GM15510 (cell line): Measurements from ENCODE around the gene GMEB1.

ENCODE experiments used
- POLR2A ChIP-seq: IDR thresholded peaks from 3 replicates; pipeline ENCODE4 v1.6.1; 2011; ENCODE audit warnings: borderline replicate concordance; ENCODE audit not compliant: insufficient read length; ENCODE audit errors: extremely low read depth

The GMEB1 gene

GRCh38 chr1:28668191-28668955 lies at the start of gene GMEB1:
GMEB1 (plus strand) TSS chr1:28668784; CDS start chr1:28683613, 14,829 bp downstream.
- no peak for TF ChIP-seq POLR2A

GRCh38 chr1:28631713-28632112 lies 36.9 kb upstream of the GMEB1 start:
- no peak for TF ChIP-seq POLR2A

GRCh38 chr1:28632560-28632959 lies 36.0 kb upstream of the GMEB1 start:
- no peak for TF ChIP-seq POLR2A

DNA sequence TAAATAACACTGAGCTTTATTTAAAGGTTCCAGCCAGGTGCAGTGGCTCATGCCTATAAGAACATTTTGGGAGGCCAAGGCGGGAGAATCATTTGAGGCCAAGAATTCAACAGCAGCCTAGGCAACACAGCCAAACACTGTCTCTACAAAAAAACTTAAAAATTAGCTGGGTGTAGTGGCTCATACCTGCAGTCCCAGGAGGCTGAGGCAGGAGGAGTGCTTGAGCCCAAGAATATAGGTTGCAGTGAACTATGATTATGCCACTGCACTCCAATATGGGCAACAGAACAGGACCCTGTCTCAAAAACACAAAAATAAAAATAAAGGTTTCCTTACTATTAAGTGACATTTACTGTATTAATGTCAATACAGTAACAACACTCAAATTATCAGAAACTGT lies 27.8 kb upstream of the GMEB1 start:
- TF ChIP-seq POLR2A: no peak

DNA sequence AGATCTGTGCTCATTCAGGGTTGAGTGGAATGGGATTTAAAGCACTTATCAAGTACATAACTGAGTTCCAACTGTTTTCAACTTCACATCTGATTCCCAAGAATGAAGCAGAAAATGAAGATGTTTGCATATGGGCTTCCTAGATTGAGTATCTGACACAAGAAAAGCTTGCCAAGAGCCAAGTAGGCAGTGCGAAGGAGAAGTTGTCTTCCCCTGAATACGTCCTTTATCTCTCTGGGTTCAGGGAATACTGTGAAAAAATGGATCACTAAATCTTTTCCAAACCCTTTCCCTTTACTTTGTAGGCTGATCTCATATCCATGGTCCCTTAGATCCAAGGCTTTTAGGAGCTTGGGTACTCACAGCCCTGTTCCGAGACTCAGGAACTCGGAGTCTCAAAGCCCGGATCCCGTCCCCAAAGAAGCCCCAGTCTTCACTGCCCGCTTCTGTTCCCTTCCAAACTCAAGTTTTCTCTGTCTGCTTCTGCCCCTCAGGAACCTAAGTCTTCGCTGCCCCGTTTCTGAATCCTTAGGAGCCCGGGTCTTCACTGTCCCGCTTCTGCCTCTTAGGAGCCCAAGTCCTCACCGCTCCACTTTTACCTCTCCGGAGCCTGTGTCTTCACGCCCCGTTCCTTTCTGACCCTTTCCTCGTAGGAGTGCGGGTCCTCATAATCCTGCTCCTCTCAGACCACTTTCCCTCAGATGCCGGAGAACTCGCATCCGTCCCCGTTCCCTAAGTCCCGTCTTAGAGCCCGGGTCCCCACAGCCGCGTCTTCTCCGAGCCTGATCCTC lies 26.3 kb upstream of the GMEB1 start:
- no peak for TF ChIP-seq POLR2A

DNA sequence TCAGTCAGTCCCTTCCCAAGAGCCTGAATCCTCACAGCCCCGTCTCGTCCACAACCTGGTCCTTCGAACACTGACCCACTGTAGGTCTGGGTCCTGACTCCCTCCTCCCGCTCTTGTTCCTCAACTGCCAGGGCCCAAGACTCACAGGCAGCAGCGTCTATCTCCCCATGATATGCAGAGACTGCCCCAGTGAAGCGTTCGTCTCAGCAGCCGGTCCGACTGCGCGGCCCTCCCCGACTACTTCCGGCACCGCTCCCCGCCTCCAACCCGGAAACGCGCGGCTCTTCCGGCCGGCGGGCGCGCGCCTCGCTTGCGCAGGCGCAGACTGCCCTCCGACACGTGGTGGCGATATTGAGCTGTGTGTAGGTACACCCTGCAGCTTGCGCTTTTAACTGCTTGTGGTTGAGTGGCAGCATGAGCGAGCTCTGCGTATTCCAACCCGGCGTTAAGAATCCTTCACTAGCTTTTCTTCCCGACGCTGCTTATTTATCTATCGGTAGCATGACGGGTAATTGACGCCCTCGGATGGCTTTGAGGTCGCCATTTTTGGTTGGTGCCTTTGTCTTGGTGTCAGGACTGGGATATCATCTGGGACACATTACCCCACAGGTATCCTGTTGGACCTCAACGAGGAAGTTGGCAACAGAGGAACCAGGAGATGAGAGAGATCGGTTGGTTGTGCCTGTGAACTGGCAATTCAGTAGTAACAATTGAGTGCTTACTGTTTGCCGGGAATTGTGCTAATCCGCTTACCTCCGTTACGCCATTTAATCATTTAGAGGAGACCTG lies 25.5 kb upstream of the GMEB1 start, which contains the start of gene TAF12:
TAF12 (minus strand) TSS at position 221 of the 789 bp plus-strand sequence. CDS start 20,986 bp downstream, outside the sequence.
- peak; percentile 99 for TF ChIP-seq POLR2A

DNA sequence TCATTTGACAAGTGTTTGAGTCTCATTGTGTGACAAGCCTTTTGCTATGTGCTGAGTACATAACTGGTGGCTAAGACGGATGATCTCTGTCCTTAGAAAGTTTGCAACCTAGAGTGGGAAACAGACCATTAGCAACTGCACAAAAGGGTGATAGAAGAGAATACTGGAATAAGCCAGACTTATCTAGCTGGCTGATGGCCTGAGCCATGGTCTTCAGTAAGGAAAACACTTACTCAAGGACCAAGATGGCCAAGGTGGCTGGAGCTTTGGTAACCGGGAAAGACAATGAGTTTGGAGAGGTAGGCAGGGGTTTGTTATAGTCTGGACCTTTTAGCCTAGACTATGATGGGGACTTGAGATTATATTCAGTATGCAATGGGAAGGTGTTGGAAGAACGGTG lies 24.1 kb upstream of the GMEB1 start:
- TF ChIP-seq POLR2A: no peak

DNA sequence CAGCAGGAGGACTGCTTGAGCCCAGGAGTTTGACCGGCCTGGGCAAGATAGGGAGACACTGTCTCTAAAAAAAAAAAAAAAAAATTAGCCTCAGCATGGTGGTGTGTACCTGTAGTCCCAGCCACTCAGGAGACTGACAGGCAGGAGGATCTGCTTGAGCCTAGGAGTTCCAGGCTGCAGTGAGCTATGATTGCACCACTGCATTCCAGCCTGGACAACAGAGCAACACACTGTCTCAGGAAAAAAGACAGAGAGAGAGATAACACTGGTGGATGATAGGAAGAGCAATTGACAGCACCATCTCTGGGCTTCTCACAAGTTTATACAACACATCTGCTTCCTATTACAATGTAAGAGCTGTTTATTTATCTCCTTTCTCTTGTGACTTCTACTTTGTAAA lies 22.5 kb upstream of the GMEB1 start:
- TF ChIP-seq POLR2A: no peak

- no peak for TF ChIP-seq POLR2A
Observed at GRCh38 chr1:28648008-28648473, 20.5 kb upstream of the GMEB1 start.

DNA sequence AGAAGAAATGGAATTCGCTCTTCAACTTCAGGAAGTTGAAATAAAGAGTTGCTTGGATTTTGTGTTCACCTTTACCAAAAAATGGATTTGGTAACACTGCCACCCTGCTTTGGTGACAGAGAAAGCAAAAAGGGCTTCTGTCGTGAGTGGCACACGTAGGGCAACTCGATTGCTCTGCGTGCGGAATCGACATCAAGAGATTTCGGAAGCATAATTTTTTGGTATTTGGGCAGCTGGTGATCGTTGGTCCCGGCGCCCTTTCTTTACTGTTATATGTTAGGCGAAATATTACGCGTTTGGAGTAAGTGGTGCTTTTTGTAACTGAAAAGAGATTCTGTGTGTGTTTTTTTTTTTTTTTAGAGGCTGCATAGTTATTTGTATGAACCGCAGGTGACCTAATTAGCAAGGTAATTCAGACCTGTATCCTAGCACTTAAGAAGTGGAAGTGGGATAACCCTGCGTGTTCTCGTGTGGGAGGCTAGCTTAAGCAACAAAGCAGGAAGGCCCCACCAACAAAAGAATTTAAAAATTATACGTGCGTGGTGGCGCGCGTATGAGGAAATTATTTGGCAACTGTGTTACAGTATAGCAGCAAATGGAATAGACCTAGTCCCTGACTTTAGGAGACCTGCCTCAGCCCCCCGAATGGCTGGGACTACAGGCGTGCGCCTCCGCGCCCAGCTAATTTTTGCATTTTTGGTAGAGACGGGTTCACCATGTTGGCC lies 19.9 kb upstream of the GMEB1 start, which contains the start of gene RNU11:
RNU11 (plus strand) TSS at position 127 of the 725 bp plus-strand sequence.
- TF ChIP-seq POLR2A: peak; percentile 99

GRCh38 chr1:28656335-28656734 lies 12.2 kb upstream of the GMEB1 start:
- no peak for TF ChIP-seq POLR2A

DNA sequence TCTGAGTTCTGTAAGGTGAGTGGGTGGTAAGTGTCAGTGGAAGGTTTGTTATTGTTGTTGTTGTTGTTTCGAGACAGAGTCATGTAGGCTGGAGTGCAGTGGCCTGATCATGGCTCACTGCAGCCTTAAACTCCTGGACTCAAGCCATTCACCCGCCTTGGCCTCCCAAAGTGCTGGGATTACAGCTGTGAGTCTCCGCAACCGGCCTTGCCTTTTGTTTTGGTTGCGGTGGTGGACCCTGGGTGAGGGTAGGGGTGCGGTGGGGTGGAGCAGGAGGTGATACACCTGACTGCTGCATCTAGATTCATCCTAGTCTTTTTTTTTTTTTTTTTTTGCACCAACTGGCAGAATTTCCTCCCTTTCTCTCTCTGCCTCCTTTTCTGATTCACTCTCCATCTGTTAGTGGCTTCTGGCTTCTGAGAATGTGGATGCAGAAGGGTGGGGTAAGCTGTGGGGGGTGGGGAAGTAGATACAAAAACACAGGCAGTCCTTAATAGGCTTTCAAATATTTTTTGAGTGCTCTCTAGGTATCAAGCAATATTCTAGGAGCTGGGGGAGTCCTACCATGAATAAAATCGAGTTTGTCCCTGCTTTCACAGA lies 4.6 kb upstream of the GMEB1 start:
- no peak for TF ChIP-seq POLR2A

DNA sequence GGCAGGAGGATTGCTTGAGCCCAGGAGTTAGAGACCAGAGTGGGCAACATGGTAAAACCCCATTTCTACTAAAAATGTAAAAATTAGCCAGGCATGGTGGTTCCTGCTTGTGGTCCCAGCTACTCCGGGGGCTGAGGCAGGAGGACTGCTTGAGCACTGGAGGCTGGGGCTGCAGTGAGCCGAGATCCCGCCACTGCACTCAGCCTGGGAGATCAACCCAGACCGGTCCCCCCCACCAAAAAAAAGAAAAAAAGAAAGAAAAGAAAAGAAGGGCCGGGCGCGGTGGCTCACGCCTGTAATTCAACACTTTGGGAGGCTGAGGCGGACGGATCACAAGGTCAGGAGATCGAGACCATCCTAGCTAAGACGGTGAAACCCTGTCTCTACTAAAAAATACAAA lies 1.8 kb upstream of the GMEB1 start:
- TF ChIP-seq POLR2A: no peak
